ENCODE results near the gene STK17B.
A peak's percentile ranks its signal among the peaks of the same experiment; 100 is the strongest.

The STK17B gene

DNA sequence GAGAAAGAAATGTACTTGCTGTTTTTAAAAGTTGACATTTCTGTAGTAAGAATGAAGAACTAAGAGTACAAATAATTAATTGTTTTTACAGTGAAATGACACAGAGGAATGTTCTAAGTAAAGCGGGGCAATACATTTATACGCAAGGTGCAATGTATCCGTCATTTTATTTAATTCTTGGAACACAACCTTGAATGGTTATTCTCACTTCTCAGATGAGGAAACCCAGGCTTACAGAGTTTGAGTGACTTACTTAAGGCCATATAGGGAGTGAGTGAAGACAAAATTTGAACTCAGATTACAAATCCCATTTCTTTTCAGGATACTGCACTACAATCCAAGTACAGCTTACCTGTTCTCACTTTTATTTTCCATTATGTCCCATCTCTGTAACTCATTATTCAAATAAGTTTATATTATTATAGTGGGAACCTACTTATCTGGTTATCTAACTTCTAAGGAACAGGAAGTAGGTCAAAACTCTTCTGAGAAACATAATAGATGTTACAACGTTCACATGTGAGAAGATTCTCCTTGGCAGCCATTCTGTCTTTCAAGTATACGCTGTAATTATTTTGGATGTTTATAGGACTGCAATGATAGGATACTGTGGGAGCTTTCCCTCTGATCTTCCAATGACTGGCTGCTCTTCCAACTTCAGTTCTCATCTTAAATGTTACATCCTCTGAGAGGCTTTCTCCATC lies 12.3 kb upstream of the STK17B start:
- DNase-seq = no peak

DNA sequence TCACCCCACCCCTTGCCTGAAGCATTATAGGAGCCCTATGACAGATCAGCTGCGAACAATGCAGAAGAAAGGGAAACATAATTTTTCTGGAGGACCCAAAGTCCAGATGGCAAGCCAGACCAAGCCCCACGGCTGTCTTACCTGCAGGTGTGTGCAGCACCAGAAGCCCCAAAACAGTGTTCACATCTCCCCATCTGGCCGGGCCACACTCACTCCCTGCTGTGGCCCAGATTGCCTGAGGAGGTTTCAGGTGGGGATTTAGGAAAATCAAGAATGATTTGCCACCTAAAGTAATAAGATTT lies 11.7 kb upstream of the STK17B start:
- no peak for DNase-seq

DNA sequence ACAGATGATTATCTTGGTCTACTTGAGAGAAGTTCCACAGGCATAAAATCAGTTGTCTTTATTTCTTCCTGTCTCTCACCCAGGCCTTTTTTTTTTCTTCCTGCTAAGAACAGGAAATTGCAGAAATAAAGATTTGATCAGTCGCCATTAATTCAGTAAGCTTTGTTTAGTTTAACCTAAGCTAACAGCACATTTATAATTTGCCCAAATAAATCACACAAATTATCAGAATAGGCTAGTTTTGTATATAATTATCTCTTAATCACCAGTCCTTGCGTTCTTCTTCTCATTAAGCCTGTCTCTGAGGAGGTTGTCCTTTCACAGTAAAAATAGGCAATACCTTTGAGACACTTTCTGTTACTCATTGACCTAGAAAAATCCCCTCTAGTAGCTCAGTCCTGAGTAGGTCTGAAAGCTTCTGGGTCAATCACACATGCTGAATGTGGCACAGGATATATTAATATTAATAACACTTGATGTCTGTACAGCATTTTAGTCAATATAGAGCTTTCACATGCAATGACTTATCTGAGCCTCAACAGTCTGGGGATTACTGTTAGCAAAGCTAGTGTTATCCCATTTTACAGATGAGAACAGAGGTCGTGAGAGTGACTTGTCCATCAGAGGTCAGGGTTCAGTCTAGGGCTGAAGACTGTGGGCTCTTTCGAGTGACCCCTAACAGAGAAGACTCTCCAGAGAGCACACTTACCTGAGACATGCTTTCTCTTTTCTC lies 11.2 kb upstream of the STK17B start:
- no peak for DNase-seq

DNA sequence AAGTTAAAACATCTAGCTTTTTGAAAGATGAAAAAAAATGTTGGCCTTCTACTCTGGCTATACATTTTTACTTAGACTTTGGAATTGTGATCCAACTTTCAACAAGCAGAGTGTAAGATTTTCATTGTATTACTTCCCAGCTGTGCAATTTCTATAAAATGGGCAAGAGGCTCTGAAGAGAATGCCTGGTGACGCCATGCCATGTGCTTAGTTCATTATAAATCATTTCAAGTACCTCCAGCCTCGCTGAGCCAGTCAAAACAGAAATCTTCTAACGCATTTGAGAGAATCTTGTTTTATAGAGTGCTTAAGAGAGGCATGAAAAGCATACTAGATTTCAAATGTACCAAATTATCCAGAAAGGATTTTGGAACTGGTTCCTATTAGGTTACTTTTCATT lies 10.1 kb upstream of the STK17B start:
- DNase-seq = no peak

DNA sequence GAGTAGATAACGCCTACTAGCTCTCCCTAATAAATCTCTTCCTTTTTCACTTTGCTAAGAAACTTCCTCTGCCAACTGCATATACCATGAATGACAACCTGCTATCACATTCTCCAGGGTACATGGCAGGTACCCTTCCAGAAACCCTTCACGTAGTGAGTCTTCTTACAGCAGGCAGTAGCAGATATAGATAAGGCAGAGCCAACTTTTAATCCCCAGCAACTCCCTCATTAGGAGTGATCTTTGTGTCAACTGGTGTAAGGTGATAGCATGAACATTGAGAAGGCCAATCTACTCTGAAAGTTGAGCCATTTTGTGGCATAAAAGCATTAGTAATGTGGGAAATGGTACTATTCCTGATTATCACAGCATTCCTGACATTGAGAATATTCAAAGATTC lies 5.7 kb upstream of the STK17B start:
- no peak for DNase-seq

DNA sequence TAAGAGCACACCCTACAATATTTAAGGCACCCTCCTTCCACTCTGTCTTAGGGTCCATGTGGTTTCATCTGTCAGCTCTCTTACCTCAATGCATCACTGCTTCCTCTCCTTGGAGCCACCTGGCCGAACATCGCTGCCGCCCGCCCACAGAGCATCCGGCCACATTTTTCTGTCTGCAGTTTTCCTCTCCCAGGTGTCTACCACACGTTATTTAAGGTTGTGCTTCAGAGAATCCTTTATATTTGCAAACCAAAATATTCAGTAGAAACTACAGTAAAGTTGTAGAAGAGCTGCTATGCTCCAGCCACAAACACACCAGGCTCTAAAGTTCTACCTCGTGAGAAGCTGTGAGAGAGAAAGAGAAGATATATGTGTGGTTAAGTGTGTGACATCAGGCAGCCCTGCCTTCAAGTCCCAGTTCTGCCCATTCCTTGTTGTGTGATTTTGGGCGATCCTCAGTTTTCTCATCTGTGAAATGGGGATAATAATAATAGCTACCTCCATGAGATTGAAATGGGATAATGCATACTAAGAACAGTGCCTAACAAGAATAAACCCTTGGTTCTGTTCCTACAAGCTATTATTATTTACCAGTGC lies 4.9 kb upstream of the STK17B start:
- peak in 1 of 2 donors; percentile 55 for DNase-seq

GRCh38 chr2:196174404-196174803 lies 3.0 kb upstream of the STK17B start:
- DNase-seq = no peak

DNA sequence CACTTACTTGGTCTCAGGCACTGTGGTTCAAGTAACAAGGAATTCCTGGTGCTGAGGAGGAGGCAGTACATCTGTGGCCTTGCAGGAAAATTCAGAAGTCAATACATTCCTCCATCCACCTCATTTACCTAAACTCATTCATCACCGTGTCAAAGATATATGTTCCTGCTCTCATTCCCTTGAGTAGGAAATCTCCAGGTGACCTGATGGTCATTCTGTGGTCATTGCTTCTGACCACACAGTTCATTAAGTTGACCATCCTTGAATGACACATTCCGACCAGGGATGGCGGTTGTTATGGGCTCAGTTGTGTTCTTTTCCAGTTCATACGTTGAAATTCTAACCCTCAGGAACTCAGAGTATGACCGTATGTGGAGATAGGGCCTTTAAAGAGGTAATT lies 2.1 kb upstream of the STK17B start:
- DNase-seq = no peak

- DNase-seq = no peak
These were observed 1.6 kb upstream of the STK17B start for GRCh38 chr2:196172951-196173350.

DNA sequence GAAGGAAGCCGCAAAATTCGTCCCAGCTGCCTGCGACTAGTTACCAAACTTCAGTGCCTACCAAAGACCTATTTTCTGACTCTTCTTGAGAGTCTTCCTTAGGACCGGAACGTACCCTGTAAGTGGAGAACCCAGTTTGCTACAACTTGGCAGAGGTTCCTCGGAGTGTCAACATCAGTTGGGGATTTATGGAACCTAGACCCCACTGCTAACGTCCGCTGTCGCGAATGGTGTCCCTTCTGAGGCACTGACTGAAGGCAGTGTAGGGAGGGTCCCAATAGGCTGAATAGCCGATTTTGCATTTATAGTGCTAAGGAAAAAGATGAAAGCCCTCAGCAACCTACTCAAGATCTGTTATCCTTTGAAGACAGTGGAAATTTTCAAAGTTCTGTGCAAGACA lies 568 bp upstream of the STK17B start:
- no peak for DNase-seq

- no peak for DNase-seq
These were observed 651 bp downstream of the STK17B start for GRCh38 chr2:196170606-196171247.

- DNase-seq = no peak
These were observed 1.2 kb downstream of the STK17B start for GRCh38 chr2:196170213-196170605.

DNA sequence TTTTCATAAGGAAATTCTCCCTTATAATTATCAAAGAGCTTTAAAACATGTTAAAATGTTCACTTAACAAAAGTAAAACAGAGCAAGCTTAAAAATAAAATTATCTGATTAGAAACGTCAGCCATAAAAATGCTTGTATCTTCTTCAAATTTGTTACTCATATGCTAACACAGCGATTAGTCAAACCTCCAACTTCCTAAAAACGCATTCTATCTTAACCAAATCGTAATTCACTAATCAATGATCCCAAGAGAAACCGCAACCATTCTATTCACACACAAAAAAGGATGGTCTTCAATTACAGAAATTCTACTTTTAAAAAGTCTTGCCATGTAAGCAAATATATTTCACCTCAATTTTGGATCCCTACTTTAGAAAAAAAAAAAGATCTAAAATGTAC lies 1.9 kb downstream of the STK17B start:
- no peak for DNase-seq

DNA sequence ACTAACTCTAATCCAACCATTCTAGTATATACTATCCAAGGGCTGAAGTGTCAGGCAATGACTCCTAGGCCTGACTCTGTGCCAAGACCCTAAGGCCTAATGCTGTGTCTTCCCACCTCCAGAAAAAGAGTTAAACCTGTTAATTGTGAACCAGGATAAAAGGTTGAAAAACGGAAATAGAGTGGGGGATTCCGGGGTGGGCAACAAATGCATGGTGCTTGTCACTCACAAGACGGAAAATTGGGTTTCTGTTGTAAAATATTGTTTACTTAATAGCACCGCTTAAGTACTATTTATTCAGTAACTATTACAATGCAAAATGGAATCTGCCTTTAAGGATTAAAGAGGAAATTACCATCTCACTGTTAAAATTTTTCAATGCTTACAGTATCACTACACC lies 3.2 kb downstream of the STK17B start:
- no peak for DNase-seq

GRCh38 chr2:196167666-196168065 lies 3.7 kb downstream of the STK17B start:
- DNase-seq = no peak

GRCh38 chr2:196166876-196167275 lies 4.5 kb downstream of the STK17B start:
- no peak for DNase-seq

- no peak for DNase-seq
These were observed 6.4 kb downstream of the STK17B start for GRCh38 chr2:196165016-196165415.

GRCh38 chr2:196163285-196163684 lies 8.1 kb downstream of the STK17B start:
- DNase-seq = no peak

DNA sequence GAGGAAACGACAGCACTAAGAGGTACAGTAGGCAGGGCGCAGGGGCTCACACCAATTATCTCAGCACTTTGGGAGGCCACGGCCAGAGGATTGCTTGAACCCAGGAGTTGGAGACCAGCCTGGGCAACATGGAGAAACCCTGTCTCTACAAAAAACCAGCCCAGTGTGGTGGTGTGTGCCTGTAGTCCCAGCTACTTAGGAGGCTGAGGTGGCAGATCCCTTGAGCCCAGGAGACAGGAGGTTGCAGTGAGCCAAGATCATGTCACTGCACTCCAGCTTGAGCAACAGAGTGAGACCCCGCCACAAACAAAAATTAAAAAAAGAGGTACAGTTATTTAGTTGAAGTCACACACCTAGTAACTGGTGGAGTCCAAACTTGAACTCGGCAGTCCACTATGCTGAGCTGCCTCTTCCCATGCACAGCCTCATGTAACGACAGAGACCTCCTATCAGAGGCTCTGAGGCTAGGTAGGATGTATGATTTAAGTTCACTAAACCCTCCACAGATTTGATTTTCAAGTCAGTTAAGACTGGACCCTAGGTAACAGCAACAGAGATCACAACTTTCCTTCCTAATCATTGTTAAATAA lies 8.7 kb downstream of the STK17B start:
- DNase-seq = no peak

DNA sequence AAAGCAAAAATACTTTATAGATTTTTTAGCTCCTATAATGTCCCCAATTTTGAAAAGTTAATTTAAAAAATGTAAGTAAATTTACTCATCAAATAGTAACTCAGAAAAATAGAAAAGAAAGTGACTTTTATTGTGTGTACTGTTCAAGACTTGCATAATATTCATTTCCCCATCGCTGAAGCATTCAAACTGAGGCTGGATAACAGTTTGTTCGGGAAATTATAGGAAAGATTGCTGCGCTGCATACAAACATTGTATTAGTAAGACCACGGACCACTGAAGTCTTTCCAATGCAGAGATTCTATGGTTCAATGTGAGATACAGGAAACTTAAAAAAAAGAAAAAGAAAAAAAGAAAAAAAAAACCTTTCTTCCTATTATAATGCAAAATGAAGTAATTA lies 10.4 kb downstream of the STK17B start:
- no peak for DNase-seq

GRCh38 chr2:196160101-196160500 lies 11.3 kb downstream of the STK17B start:
- DNase-seq = no peak

- no peak for DNase-seq
These were observed 12.0 kb downstream of the STK17B start for GRCh38 chr2:196159221-196159892.

DNA sequence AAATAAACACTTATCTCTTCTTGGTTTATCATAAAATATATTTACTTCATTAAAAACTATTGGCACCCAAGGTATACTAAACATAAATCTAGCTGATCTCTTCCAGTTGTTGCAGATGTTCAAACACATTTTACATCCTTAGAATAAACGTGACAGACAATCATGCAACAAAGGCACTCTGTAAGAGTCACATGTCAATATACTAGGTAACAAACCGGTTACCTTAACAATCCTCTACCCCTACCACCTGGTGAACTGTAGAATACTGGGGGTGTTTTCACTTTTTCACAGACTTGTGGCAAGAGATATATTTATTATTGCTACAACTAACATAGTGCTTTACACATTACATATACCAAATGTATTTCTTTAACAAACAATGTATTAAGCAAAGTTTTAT lies 15.8 kb downstream of the STK17B start:
- no peak for DNase-seq
